Cardiac fibroblast (primary cell): ENCODE data around the gene GEMIN8.

Source experiments
- DNase-seq, 2 donors: peaks; one replicate each; pipeline versions ENCODE4 v3.0.0 to v3.0.0-alpha.2; 2010; ENCODE audit warnings: low read depth in 2 of 2
- H3K4me3 ChIP-seq, 2 donors: replicated peaks in 1 of 2; 1 replicate in 1 of 2; 2 replicates in 1 of 2; pipeline ENCODE4 v1.5.1; 2011; ENCODE audit warnings: low read depth in 2 of 2, low read length in 2 of 2, mild to moderate bottlenecking in 2 of 2, moderate library complexity in 1 of 2
- TF ChIP-seq, protein P1 (sequence below): IDR thresholded peaks from one replicate; pipeline ENCODE4 v1.5.1; 2011; ENCODE audit warnings: low read depth, mild to moderate bottlenecking, low read length, inconsistent platforms

GEMIN8 gene

DNA sequence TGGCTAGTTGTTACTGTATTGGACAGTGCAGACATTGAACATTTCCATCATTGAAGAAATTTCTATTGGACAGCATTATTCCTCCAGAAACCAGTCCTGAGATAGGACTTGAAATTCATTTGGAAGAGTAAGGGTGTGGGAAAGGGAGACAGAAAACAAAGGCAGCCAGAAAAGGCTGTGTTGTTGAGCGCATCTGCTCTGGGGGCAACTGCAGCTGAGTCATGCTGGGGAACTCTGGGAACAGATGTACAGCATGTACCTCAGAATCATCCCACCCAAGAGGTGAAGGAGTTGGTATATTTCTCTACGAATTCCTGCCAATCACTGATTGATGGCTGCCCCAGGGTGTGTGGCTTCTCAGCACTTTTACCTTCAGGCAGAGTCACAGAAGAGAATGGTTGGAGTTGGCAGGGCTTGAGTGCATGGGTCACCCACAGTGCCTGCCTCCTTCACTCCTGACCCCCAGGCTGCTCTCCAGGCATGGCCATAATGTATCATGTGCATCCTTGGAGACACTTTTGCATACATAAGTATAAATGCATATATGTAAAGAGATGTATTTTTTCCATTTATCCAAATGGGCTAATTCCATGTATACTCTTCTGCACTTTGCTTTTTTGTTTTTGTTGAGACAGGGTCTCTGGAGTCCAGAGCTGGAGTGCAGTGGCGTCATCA, 39.4 kb downstream of the GEMIN8 start:
- no peak overlapping the region for H3K4me3 ChIP-seq
- no peak for DNase-seq
- TF ChIP-seq, protein P1, sequence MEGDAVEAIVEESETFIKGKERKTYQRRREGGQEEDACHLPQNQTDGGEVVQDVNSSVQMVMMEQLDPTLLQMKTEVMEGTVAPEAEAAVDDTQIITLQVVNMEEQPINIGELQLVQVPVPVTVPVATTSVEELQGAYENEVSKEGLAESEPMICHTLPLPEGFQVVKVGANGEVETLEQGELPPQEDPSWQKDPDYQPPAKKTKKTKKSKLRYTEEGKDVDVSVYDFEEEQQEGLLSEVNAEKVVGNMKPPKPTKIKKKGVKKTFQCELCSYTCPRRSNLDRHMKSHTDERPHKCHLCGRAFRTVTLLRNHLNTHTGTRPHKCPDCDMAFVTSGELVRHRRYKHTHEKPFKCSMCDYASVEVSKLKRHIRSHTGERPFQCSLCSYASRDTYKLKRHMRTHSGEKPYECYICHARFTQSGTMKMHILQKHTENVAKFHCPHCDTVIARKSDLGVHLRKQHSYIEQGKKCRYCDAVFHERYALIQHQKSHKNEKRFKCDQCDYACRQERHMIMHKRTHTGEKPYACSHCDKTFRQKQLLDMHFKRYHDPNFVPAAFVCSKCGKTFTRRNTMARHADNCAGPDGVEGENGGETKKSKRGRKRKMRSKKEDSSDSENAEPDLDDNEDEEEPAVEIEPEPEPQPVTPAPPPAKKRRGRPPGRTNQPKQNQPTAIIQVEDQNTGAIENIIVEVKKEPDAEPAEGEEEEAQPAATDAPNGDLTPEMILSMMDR = no peak

DNA sequence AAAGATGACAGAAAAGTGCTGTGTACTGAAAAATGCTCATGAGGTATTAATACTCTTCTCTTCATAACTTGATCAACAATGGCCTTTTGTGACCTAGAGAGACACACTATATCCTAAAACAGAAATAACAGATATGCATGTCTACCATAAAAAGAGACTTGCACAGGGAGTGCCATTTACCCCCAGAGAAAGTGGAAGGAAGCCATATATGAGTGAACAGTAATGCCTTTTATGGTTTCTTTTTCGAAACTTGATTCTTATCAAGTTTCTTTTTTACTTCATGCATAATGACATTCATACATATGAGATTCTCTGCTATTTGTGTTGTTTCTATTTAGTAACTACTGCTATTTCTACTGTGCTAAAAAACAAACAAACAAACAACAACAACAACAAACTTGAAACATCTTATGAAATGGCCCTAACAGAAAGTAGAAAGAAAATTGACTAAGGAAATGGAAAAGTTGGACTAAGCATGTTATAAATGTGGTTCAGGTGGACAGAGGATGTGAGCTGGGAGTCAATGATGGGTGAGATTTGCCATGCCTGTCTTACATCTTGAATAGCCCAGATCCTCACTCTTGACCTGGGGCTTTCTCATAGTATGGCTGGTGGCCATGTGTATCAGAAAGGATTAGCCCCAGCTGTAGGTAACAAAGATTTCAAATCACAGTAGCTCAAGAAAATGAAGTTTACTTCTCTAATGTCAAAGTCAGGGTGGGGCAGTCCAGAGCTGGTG, 43.8 kb downstream of the GEMIN8 start:
- no peak overlapping the region for H3K4me3 ChIP-seq
- TF ChIP-seq, protein P1 = no peak
- DNase-seq = no peak

DNA sequence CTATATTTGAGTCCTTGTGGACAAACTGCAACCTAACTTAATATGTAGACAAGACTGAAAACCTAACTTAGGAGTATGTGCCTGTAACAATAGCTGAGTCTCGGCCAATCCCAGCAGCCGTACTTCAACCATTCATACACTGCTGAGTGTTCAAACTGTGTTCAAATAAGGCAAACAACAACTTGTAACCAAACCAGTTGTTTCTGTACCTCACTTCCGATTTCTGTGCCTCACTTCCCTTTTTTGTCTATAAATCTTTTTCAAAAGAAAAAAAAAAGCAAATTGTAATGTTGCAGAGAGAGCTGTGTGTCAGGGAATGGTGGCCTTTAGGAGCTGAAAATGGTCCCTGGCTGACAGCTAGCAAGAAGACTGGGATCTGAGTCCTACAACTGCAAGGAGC, 46.0 kb downstream of the GEMIN8 start:
- TF ChIP-seq, protein P1 = no peak
- H3K4me3 ChIP-seq = no peak overlapping the region
- no peak for DNase-seq

DNA sequence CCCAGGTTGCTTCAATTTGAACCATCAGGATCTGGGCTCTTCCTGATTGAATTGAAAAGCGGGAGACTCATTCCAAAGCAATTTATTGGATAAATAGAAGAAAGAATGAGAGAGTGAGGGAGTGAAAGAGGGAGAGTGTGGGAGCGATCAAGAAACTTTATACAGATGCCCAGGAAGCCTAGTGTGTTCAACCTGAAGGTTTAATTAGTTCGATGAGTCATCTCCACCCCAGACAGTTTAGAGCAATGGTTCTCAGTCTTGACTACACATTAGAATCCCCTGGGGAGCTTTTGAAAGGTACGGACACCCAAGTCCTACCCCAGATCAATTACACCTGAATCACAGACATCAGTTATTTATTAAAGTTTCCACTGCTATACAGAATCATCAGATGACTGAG, 61.5 kb downstream of the GEMIN8 start:
- H3K4me3 ChIP-seq = no peak overlapping the region
- TF ChIP-seq, protein P1 = no peak
- DNase-seq = no peak

DNA sequence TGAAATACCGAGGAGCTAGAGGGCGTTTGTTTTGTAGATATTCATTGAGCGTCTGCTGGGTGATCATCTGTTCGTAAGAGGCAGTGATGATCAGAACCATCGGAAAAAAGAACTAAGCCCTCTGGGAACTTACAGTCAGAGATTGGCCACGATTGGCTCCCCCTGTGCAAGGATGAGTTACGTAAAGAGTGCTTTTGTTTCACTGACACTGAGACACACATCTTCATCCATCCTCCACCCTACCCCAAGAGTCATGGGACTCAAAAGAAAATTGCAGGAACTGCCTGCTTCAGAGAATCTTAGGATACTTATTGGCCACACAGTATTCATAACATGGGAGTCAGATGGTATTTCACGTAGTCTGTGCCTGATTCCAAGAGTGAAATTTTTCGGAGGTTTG, 62.1 kb downstream of the GEMIN8 start:
- DNase-seq = no peak
- TF ChIP-seq, protein P1 = no peak
- no peak overlapping the region for H3K4me3 ChIP-seq

DNA sequence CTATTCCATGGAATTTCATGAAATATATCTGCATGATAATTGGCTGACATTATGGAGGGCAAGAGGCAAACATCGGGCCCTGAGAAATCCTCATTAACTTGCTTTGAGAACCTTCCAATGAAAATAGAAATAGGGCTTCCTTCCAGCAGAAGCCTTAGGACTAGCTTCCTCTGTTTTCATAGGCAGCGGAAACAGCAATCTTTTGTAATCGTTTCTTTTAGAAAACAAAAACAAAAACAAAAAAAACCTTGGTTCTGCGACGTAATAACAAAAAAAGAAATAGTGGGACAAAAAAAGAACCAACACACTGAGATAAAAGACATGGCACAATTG, 62.9 kb downstream of the GEMIN8 start:
- no peak overlapping the region for H3K4me3 ChIP-seq
- TF ChIP-seq, protein P1 = no peak
- DNase-seq = peak in 1 of 2 donors; percentile 5
